DMS153 treated with DMSO at 0.1 percent for 48 hours (cell line): ENCODE results near the gene DCDC2C.

Experiments
- DNase-seq: peaks from one replicate; lab custom pipeline; 2025; ENCODE audit not compliant: unreplicated experiment; lab: John Stamatoyannopoulos, UW

Gene DCDC2C

GRCh38 chr2:3672861-3673678 lies 30.3 kb upstream of the DCDC2C start:
- no peak for DNase-seq

DNA sequence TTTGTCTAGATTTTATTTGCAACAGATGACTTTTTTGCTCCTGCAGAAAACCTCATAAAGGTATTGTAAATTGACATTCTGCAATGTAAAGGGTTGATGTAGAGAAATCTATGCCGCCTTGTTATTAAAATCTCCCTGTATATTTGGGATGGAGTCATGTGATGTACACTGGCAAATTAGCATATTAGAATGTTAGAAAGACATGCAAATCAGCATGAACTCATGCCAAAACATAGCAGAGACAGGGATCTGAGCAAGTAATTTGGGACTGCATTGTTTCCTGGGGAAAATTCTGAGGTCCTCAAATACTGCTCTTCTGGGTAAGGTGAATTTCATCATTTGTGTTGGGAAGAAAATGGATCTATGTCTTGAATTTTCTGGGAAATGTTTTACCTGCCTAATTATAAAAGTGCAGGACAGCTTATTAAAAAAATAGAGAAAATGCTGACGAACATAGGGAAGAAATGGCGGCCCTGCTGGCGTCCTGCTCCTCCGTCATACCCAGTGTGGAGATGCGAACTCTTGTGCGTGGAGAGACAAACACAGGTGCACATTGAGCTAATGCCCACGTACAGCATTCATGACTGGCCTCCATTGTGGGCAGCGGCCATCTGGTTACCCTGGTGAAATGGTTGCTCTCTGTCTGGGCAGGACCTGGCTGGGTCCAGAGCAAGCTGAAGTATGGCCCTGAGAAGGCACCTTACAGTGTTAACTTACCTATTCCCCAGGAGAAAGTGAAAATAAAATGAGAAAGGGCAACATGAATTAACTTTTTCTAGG lies 29.1 kb upstream of the DCDC2C start:
- DNase-seq: no peak

GRCh38 chr2:3675687-3676086 lies 27.7 kb upstream of the DCDC2C start:
- DNase-seq: no peak

GRCh38 chr2:3677436-3677835 lies 25.9 kb upstream of the DCDC2C start:
- DNase-seq: no peak

GRCh38 chr2:3678212-3678611 lies 25.2 kb upstream of the DCDC2C start:
- no peak for DNase-seq

DNA sequence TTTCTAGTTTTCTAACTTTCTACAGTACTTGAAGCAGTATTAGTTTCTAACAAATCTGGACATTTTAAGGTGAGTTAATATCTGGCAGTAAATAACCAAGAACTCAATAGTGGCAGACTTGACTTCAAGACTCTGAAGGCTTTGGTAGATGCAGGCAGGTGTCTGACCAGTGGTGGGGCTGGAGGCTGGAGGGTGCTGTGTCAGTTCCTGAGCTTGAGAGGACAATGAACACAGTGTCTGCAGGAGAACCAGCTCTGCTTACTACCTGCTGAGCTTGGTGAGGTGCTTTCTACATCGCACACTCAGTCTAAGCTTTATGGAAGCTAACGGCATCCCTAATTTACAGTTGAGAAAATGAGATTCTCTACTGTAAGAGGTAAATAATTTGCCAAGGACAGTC lies 24.2 kb upstream of the DCDC2C start:
- no peak for DNase-seq

GRCh38 chr2:3679616-3680393 lies 23.6 kb upstream of the DCDC2C start:
- no peak for DNase-seq

GRCh38 chr2:3680548-3681345 lies 22.6 kb upstream of the DCDC2C start:
- no peak for DNase-seq

GRCh38 chr2:3681625-3682024 lies 21.8 kb upstream of the DCDC2C start:
- DNase-seq: no peak

DNA sequence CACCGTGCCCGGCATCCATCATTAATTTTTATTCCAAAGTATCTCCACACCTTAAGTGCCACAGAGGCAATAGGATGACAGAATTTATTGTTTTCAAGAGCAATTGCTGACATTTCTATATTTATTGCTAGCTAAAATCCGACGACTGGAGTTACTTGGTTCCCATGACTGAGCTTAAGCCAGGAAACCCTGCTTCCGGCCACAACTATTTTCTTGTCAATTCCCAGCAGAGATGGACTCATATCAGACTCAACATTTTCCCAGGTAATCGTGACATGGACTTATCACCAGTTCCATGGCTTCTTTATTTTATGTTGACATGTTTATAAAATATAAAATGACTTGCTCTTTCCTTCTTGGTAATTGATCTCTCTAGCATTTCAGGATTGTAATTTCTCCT lies 20.6 kb upstream of the DCDC2C start:
- no peak for DNase-seq

GRCh38 chr2:3683748-3684454 lies 19.5 kb upstream of the DCDC2C start:
- no peak for DNase-seq

DNA sequence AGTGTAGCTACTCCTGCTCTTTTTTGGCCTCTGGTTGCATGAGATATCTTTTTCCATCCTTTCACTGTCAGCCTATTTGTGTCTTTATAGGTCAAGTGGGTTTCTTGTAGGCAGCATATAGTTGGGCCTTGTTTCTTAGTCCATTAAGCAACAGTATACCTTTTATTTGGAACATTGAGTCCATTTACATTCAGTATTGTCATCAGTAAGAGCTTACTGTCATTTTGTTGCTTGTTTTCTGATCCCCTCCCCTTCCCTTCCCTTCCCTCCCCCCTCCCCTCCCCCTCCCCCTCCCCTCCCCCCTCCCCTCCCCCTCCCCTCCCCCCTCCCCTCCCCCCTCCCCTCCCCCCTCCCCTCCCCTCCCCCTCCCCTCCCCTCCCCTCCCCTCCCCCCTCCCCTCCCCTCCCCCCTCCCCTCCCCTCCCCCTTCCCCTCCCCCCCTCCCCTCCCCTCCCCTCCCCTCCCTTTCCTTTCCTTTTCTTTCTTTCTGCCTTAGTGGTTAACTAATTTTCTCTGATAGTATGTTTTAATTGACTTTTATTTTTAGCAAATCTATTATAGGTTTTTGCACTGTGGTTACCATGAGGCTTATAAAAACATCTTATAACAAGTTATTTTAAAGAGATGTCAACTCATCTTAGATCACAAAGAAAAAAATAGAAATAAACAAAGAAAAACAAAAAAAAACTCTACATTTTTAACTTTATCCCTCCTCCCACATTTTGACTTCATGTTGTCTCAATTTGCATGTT lies 13.2 kb upstream of the DCDC2C start:
- DNase-seq: no peak

DNA sequence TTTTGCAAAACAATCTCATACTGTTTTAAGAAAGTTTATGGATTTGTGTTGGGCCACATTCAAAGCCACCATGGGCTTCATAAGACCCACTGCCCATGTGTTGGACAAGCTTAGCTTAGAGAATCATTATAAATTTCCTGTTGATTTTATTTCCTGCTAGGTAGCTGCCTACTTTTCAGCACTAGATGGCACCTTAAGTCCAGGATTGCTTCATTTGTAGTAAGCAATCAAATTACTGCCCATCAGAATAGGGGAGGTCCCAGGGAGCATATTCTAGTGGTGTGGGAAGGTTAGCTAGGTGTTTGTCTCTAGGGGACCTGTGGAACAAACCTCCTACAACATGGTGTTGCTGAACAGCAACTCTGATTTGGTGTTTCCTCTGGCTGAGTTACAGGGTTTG lies 11.0 kb upstream of the DCDC2C start:
- DNase-seq: no peak

DNA sequence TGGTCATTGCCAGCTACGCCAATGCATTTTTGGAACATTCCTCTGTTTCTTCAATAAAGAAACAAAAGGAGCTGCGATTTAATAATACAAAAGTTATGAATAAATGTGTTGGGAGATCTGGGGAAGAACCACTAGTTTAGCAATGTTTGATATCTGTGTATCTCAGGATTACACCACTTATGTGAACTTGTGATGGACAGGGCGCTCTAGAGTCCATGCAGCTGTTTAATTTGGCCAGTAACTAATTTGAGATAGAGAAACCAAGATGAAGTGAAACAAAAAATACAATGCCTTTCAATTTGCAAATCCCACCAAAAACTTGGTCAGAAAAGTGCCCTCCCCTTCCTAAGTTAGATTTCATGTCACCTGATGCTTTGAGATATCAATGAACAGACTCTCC lies 6.8 kb upstream of the DCDC2C start:
- DNase-seq: no peak

DNA sequence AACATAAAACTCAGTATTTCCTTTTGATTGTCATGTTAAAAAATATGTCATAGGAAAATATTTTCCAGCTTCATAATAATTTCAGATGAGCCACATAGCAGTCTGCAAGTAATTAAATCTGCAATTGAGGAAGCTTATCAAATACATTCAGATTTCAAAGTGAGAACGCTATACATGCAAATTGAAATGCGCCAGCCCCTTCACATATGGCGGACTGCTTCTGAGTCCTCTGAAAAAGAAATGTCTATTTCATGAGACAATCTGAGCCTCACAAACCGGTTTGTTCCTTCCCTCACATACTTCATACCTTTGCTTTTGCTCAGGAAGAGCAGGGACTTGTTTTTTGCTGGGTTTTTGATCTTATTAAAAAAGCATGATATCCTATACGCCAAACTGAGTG lies 2.3 kb upstream of the DCDC2C start:
- DNase-seq: no peak

- DNase-seq: no peak
Measured at GRCh38 chr2:3703757-3704355, 481 bp downstream of the DCDC2C start.

DNA sequence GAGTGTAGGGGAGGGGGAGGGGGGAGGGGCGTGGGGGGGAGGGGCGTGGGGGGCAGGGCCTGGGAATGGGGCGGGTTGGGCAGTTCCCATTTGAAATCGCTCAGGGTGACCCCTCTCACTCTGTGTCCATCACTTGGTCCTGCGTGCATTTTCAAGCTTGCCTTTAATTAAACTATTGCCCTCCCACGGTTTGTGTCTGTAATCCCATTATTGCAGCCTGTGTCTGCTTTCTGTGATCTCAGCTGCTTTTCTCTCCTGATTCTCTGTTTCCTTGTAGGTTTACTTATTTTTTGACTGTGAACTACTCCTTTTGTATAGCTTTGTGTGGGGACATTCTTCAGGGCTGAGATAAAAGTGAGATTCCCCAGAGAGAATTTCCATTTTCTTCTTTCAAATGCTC lies 1.3 kb downstream of the DCDC2C start:
- no peak for DNase-seq

DNA sequence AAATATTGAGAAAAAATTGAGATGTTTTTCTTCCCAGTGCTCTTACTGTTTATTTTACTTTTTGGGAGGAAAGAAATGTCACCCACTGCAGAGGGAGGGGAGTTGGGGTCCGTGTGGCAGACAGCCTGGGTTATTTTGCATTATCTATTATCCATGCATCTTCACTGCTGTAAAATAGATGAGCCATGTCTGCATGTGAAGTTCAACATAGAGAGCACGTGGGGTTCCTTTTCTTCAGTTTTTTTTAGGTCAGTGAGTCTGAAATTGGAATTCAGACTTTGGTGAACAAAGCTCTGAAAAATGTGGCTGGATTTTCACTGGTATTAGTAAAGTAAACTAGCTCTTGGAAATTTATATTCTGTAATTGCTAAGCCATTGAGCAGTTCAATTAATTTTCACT lies 2.4 kb downstream of the DCDC2C start:
- no peak for DNase-seq

DNA sequence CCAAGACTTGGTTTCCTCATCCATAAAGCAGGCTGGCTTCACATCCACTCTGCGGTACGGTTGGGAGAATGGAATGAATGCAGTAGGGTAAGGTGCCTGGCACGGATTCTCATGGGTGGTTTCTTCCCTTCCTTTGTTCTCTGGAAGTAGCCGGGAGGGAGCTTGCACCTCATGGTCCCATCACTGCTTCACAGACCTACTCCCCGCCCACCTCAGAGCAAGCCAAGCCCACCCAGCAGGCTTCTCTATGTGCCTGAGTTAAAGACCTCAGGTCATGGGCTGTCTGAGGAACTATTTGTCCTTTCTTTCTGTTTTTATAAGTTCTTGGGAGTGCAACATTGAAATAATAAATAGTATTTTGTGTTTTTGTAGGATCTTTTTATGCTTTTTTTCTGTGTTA lies 3.5 kb downstream of the DCDC2C start:
- no peak for DNase-seq
